Activated CD4-positive, CD25-positive, alpha-beta regulatory T cell treated with anti-CD3 and anti-CD28 coated beads, Interleukin-2, amount 50 U/mL, for 24 hours (primary cell): Measurements from ENCODE around the gene CCDC93.
"Not testable (repeated sequence)": the region's sequence is repeated elsewhere in the genome, so short reads cannot be mapped to it uniquely, and the experiment has no call there.

Source experiments
- ATAC-seq, 2 donors: fragments of 150-1000 bp; cut with Tn5 transposase; one replicate each; pipeline ENCODE4 v1.10.0; 2021; ENCODE audit warnings: mild to moderate bottlenecking in 1 of 2, moderate library complexity in 1 of 2

CCDC93 gene

DNA sequence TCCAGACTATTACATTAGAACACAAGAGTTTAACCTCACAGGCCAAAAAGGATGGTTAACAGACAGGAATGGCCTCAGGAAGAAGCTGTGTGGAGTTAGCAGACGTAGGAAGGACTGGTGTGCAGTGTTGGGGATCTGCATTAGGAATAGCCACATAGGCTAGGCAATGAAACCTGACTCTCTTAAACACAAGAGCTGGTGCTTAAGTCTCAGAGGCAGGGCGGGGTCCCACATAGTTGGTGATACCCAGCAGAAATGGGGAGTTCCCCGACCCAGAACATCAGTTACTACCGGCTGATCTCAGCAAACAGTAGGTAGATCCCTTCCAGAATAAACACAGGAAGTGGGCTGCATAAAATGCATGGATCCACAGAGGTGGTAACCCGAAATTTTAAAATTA is 64.1 kb downstream of the CCDC93 start:
- ATAC-seq, result no peak

DNA sequence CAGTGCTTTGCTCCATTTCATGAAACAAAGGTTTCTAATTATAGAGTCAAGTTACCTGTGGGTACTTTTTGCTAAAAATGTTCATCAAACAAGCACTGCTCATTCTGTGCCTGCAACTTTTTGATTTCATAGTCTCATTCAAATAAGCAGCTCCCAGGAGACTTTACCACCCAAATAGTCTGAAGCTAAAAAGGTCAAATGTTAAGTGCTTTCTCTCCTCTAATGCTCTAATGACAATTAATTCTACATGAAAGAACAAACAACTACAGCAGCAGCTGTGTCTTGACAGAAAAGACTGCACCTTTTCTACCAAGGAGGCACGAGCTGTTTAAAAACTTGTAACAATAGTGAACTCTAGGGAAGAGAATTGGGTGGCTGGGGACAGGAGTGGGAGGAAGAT is 65.3 kb downstream of the CCDC93 start:
- ATAC-seq, result no peak

DNA sequence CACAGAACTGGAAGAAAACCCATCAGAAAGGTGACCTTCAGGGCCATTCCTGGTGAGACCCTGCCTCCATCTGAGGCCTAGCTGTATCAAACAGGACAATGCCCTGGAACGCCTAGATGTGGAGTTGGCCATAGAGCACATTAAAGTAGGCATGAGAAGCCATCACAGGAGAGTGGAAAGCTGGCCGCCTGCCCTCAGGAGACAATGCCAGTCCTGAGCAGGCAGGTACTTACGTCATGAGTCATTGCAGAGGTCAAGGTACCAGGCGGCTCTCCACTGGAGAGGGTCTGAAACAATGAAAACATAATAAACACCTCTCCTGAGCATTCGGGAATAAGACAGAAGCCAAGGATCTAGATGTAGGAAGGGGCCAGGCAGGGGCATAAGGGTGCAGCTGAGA is 68.6 kb downstream of the CCDC93 start:
- no peak for ATAC-seq

DNA sequence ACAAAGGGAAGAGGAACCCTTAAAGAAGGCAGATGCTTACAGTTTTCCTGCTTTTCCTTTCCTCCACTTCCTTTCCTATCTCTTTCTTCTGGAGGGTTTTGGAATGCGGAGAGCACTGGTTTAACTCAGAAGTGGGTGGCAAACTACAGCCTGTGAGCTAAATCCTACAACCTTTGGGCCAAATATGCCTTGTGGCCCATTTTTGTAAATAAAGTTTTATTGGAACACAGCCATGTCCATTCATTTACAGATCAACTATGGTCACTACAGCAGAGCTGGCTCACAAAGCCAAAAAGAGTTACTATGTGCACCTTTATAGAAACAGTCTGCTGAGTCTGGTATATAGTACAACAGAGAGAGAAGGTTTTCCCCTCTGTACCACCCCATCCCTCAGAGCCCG is 69.1 kb downstream of the CCDC93 start:
- no peak for ATAC-seq

DNA sequence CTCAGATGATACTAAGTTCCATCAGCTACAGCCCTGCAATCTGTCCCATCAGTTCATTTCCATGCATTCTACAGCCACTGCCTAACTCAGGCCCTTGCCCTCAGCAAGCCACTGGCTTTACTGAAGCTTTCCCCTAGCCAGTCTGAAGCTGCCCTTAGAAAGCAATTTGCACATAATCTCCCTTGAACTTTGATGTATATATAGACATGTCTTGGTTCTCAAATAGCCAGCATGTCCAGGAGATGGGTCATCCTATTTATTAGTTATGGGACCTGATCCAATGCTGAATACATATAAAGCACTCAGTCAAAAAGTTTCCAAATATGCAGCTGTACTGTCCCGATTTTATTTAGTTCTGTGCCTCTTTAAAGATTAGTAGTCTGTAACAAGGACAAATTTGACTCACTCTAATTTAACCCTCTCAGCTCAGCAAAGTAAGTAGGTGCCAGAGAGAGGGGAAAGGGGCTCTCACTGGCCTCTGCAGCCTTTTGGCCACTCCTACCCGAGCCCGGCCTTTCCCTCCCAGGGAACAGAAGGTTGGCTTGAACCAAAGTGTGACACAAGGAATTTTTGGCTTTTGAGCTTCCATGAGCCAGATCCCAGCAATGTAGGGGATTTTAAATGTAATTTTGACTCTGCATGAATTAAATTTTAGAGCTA is 70.7 kb downstream of the CCDC93 start:
- no peak for ATAC-seq

DNA sequence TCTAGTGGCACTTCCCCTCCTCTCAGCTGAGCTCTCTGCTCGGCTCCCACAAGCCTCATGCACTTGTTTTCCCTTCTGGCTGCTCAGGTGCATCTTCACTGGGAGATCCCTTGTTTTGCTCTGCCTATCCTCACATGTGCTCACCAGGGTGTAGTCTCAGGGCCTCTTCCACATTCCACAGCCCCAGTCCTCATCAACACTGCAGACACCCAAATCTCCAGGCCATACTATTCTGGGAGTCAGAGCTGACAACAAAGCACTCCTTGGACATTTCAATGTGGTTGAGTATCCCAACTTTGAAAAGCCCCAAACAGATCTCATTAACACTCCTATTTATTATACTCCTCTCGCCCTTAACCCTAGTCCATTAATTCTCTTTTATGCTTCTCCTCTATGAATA is 71.3 kb downstream of the CCDC93 start:
- no peak for ATAC-seq

DNA sequence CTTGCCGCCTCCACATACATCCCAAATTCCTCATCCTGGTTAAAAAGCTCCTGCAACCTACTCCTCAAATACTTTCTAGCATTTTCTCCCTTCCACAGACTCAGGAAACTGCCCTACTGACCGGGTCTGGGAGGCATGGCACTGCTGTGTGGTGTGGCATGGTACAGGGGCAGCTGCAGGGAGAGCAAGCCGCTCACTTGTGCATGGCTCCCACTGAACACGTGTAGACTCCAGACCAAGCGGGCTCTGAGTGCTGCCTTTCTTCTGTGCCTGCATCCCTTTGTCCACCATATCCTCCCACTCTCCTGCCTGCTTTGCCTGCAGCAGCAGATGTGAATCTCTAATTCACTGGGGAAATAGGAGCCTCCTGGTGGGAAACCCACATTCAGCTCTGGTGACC is 72.2 kb downstream of the CCDC93 start:
- ATAC-seq, result no peak

DNA sequence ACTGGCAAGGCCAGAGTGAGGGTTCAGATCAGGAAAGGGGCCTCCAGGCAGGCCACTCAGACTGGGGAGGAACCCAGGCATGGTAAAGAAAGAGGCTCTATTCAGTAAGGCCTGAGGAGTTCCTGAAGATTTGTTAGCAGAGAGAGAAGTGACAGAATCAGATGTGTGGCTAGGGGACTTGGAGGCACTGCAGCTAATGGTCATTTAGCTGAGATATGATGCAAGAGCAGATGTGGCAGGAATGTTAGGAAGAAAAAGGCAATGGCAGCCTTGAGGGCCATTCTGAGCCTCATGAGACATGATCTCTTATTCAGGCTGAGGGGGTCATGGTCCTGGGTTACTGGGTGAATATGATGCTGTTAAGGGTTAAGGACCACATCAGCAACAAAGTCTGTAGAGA is 73.4 kb downstream of the CCDC93 start:
- no peak for ATAC-seq

DNA sequence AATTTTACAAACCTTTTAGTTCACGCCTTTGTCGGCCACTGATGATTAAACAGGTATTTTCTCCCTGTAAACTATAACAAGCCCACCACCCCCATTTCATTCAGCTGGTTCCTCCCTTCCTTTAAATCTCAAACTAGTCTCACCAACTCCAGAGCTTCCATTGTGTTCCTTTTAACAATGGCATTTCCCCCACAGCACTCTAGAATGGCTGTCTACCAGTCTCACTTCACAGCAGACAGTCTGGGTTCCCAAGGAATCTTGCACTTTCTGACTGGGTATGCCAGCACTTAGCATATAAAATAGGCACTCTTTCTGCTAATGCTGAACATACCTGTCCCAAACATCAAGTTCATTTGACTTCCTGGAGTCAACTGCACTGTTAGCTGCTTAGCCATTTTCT is 75.3 kb downstream of the CCDC93 start:
- ATAC-seq, result no peak

DNA sequence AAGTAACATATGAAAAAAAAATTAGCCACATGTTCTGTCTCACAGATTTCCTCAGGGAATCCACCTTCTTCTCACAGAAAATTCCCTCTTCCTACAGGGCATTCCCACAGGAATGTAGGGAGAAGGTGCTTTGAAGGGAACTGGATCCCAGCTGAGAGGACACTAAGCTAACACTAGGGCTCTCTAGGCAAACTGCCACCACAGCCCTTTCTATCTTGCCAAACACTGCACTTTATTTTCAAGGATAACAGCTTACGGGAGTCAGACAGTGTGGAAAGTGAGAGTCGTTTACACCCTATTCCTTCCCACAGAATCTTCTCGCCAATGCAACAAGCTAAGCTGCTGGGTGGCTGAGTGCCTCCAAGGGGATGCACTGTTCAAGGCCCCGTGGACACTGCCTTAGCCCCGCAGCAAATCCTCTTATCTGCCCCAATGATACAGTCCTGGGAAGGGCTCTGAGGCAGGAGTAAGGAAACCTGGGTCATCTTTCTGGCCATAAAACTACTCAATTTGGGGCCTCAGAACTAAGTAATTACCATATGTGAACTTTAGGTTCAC is 76.9 kb downstream of the CCDC93 start:
- ATAC-seq, result no peak

DNA sequence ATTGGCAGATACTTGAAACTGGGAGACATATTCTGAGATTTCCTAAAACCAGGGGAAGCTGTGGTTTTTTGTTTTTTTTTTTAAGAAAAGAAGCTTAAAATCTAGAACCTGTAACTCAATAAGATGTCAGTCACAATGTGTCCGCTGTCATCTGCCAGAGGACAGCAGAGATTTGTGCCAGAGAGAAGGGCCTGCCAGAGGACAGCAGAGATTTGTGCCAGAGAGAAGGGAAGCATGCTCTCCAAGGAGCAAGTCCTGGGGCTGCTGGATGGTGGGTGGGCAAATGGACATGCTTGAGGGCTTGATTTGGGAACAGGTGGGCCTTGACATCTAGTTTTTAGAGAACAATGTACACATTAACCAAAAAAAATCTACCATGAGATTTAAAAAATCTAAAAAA is 77.9 kb downstream of the CCDC93 start:
- no peak for ATAC-seq

DNA sequence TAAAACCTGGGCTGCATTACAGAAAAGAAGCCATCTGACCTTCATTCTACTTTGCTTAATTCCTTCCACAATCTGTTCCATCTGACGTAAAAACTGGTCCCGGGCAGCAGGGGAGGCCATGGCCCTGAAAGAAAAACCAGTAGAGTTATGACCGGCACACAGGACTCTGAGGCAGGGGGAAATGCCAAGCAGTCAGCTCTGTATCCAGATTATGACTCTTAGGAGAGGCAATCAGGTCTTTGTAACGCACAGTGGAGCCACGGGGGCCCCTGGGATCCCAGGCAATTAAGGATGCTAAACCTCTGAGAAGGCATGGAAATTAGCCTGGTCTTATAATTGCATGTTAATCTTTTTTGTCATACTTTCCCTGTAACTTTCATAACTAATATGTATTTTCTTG is 78.4 kb downstream of the CCDC93 start:
- ATAC-seq, result no peak

DNA sequence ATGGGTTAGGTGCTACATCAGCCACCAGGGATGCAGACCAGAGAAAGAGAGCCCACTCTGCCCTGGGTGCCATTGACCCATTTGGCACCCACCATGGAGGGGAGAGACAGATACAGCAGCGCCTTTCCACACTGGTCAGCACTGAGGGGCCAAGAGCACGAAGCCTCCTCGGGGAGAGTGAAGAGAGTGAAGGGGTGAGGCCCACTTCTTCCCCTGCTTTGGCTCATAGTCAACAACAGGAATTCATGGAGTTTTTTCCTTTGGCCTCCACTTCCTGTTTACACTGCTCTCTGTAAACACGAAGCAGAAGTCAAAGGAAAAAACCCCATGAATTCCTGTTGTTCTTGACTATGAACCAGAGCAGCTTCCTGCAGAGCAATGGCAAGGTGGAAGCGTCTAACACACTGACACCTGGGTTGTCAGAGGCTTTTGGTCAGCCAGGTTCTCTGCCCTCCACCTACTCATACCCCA is 80.0 kb downstream of the CCDC93 start:
- ATAC-seq, result no peak

DNA sequence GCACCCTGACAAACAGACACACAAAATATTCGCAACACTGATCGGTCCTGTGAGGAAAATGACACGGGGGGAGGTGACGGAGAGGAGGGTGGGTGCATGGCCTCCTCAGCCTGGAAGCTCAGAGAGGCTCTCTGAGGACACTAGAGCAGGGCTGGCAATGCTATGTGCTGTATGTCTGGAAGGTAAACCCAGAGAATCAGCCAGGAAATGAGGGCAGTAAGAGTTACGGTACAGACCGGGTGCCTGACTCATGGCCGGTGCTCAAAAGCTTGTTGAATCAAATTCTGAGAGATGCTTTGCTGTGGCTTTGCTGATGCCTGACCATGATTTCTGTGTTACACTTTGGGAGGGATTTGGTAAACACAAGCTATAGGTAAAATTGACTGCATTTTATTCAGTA is 81.9 kb downstream of the CCDC93 start:
- no peak for ATAC-seq

DNA sequence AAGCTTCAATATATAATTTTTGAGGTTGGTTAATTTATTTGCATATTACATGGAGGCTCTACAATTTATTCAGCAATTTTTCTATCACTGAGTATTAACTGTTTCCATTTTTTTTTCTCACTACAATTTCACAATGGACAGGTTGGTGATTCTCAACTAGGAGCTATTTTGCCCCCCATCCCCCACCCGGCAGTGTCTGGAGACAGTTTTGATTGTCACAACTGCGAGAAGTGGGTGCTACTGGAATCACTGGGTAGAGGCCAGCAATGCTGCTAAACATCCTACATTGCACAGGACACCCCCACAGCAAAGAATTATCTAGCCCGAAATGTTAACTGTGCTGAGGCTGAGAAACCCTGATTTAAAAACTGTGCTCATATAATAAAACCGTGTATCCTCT is 82.6 kb downstream of the CCDC93 start:
- no peak for ATAC-seq

DNA sequence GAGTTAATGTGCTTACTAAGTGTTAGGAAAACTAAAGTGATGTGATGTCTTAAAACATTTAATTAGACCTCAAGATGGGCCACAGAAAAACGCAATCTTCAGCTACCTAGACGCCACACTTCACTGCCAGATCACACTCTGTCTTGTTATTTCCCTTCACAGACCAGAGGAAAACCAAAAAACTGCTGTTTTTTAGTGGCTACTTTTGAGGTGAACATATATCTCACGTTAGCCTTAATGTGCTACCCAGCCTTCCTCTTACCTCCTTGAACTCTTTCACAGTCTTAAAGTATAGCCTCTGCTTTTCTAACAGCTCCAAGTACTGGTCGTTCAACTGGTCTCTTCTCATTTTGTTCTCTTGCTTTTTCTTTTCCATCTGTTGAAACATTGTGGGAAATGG is 83.1 kb downstream of the CCDC93 start:
- no peak for ATAC-seq

DNA sequence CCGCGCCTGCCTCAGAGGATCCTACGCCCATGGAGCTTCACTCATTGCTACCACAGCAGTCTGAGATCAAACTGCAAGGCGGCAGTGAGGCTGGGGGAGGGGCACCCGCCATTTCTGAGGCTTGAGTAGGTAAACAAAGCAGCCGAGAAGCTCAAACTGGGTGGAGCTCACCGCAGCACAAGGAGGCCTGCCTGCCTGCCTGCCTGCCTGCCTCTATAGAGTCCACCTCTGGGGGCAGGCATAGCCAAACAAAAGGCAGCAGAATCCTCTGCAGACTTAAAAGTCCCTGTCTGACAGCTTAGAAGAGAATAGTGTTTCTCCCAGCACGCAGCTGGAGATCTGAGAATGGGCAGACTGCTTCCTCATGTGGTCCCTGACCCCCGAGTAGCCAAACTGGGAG is 90.4 kb downstream of the CCDC93 start:
- not testable (repeated sequence) for ATAC-seq

DNA sequence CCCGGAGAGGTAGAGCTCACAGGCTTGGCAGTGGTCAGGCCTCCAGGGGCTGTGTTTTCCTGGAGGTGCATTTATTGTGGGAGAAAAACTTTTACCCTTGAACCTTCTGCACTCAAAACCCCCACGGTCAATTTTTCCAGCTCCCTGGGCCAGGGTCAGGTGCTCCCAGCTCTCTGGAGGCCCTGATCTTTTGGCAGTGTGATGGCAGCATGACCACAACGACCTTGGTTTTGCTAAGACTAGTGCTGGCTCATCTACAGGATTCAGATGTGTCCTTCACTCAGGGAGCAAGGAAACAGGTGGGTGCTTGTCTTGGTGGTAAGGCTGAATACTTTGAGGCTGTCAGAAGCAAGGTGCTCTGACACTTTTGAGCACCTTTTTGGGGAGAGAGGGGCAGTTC is 92.3 kb downstream of the CCDC93 start:
- no peak for ATAC-seq

DNA sequence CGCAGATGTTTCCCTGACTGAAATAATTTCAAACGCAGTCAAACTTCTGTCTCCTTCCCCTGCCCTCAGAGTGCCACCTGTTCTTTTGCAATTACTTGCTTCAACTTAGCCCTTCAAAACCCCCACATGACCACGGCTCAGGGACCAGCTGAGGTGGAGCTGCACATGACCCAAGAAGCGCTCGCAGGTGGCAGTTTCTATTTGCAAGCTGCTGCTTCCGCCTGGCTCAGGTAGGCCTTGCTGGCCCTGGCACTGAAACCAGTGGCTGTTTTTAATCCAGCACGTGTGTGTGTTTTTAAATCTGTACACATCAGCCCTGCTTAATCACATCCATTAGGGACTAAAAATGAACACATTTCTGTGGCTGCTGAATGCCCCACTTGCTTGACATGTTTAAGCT is 95.3 kb downstream of the CCDC93 start:
- ATAC-seq, result no peak

DNA sequence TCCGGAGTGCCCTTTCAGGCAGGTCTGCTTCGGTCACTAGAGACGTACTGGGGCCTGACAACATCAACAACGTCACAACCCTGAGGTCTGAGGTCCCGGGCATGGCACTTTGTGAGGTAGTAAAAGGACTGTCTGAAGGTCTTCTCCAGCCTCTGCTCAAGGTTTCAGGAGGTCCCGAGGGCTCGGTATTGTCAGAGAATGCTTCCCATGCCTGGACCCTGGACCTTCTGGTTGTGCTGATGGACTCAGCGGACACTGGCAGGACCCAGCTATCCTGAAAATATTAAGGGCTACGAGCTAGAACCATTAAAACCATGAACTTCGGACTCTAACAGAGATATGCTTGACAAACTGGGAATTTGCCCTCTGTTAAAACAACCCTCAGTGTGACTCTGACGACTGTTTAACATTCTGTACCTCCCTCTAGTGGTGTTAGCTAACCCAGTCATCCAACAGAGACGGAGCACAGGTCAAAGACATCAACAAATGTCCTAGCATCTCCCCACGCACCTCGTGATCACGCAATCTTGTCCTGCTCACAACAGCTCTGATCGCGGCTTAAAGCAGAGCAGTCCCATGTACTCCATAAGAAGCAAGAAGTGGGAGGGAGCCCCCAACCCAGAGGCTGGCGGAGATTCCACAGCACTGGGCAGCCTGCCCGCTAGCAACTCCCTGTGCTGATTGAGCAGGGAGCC is 96.5 kb downstream of the CCDC93 start:
- ATAC-seq, result no peak

DNA sequence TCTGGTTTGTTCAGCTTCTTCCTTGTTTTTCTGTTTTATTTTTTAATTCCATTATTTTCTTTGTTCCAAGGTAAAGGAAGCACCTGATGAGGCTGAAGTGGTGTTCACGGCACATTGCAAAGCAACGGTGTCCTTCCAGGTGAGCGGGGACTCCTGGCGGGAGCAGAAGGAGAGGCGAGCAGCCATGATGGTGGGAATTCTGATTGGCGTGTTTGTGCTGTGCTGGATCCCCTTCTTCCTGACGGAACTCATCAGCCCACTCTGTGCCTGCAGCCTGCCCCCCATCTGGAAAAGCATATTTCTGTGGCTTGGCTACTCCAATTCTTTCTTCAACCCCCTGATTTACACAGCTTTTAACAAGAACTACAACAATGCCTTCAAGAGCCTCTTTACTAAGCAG is 110.9 kb downstream of the CCDC93 start:
- ATAC-seq, result no peak

DNA sequence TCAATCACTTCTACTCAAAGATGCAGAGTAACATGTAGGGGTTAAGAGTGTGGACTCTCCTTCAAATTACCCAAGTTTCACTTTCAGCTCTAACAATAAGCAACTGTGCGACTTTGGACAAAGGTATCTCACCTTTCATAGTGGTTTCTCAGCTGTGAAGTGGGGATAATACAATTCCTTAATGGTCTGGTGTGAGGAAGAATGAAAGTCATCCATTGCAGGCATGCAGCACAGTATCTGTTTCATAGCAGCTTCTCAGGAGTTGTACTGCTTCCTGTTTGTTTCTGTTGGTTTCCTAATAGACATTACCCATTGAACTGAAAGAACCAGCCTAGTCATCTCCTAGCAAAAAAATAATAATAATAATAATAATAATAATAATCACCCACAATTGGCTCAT is 125.0 kb downstream of the CCDC93 start:
- ATAC-seq, result no peak

DNA sequence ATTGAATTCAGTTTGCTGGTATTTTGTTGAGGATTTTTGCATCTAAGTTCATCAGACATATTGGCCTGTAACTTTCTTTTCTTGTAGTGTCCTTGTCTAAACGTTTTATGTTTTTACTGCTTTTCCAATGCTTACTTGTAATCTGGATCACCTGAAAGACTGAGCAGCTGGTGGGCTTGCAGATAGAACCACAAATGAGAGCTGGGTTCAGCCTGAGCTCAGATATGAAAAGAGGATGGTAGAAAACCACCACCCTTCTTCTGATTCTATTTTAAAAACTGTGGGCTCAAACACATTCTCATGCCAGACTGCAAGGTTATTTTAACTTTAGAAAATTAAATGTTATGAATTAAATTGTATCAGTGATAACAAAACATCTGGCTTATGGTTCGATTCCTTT is 128.6 kb downstream of the CCDC93 start:
- ATAC-seq, result no peak

DNA sequence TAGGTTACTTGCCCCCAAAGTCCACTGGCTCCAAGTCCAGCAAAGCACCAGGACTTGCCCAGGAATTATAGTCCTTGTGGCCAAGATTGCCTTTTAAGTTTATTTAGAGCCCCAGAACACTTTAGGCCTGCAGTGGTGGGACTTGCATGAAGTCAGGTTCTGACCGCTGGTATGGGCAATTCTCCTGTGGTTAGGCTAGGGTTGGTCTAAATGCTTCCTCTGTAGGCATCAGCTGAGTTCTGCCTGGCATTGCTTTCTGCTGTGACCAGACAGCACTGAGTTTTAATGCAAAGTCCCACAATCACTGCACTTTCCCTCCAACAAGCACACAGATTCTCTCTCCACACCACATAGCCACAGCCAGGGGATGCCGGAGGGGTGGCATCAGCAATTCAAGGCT is 134.9 kb downstream of the CCDC93 start:
- ATAC-seq, result no peak

DNA sequence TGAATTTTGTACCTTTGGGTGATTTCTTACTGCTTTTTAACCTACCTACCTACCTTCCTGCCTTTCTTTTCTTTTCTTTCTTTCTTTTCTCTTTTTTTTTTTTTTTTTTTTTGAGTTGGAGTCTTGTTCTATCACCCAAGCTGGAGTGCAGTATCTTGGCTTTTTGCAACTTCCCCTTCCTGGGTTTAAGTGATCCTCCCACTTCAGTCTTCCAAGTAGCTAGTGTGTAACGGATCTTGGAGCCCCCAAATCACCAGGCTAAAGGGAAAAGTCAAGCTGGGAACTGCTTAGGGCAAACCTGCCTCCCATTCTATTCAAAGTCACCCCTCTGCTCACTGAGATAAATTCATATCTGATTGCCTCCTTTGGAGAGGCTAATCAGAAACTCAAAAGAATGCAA is 138.1 kb downstream of the CCDC93 start:
- no peak for ATAC-seq
